ENCODE measurements around the gene PPP1R27. TPM values are rescaled to one million over a fixed set of nuclear protein-coding genes. Genes with fewer than 3 reads are reported as not detected.

Gene PPP1R27, protein sequence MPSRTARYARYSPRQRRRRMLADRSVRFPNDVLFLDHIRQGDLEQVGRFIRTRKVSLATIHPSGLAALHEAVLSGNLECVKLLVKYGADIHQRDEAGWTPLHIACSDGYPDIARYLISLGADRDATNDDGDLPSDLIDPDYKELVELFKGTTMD
- not detected in 2 replicates for total RNA-seq (2014; rRNA removed; shearing (Covaris generic))

- Histone ChIP-seq H3K4me3 (peak within 1 kb of the TSS; percentile 87), H3K36me3 (peaks cover 11% of the 10 kb centered on the region; the same call in 1 of the 2 replicates), H3K27ac (no peak within 1 kb of the TSS), H3K9me3 (replicated peaks) (no peaks in the 10 kb centered on the region), H3K4me1 (replicated peaks) (peaks cover 29% of the 10 kb centered on the region), H3K27me3 (replicated peaks) (no peaks in the 10 kb centered on the region)
- DNase-seq (ENCODE audit: low read depth in 1 of 2, low spot score in 2 of 2), result no peak
Observed at GRCh38 chr17:81834831-81835267, at the start of gene PPP1R27. Gene PPP1R27 (minus strand): TSS chr17:81835050. CDS start chr17:81834953, 97 bp downstream.

DNA sequence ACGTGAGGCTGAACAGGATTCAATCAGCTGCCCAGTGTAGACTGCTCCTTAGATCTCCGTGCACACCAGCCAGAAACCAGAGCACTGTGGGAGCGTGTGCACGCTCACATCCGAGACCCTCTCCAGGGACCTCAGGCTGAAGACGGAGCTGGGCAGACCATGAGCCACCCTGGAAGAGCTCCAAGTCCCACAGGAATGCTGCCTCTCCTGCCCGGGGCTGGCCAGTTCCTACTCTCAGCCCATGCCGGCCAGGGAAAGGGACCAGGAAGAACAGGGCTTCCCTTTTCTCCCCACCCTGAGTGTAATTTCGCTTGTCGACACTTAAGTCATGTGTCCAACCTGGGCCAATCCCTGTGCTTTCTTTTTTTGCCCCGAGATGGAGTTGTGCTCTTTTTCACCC, 49.7 kb upstream of the PPP1R27 start:
- H3K4me3 ChIP-seq, result no peak overlapping the region
- peaks cover 11% of the 10 kb centered on the region for H3K4me1 ChIP-seq (replicated peaks)
- no peak for DNase-seq (ENCODE audit: low read depth in 1 of 2, low spot score in 2 of 2)
- H3K27ac ChIP-seq, result no peak overlapping the region
- H3K27me3 ChIP-seq (replicated peaks), result no peaks in the 10 kb centered on the region
- no peaks in the 10 kb centered on the region for H3K9me3 ChIP-seq (replicated peaks)
- peaks cover 99% of the 10 kb centered on the region for H3K36me3 ChIP-seq

GRCh38 chr17:81879121-81879520, 44.3 kb upstream of the PPP1R27 start:
- Histone ChIP-seq H3K36me3 (peaks cover 68% of the 10 kb centered on the region), H3K27me3 (replicated peaks) (no peaks in the 10 kb centered on the region), H3K4me3 (no peak overlapping the region), H3K9me3 (replicated peaks) (no peaks in the 10 kb centered on the region), H3K4me1 (replicated peaks) (no peaks in the 10 kb centered on the region), H3K27ac (no peak overlapping the region)
- no peak for DNase-seq (ENCODE audit: low read depth in 1 of 2, low spot score in 2 of 2)

GRCh38 chr17:81878294-81878693, 43.4 kb upstream of the PPP1R27 start:
- no peak overlapping the region for H3K4me3 ChIP-seq
- H3K27ac ChIP-seq, result no peak overlapping the region
- H3K4me1 ChIP-seq (replicated peaks), result no peaks in the 10 kb centered on the region
- H3K36me3 ChIP-seq, result peaks cover 59% of the 10 kb centered on the region
- no peaks in the 10 kb centered on the region for H3K9me3 ChIP-seq (replicated peaks)
- no peaks in the 10 kb centered on the region for H3K27me3 ChIP-seq (replicated peaks)
- DNase-seq (ENCODE audit: low read depth in 1 of 2, low spot score in 2 of 2), result no peak

GRCh38 chr17:81877569-81877968, 42.7 kb upstream of the PPP1R27 start:
- no peak for DNase-seq (ENCODE audit: low read depth in 1 of 2, low spot score in 2 of 2)
- H3K9me3 ChIP-seq (replicated peaks), result no peaks in the 10 kb centered on the region
- H3K27me3 ChIP-seq (replicated peaks), result no peaks in the 10 kb centered on the region
- no peaks in the 10 kb centered on the region; the same call in 1 of the 2 replicates for H3K4me1 ChIP-seq (replicated peaks)
- H3K36me3 ChIP-seq, result peaks cover 57% of the 10 kb centered on the region
- no peak overlapping the region for H3K4me3 ChIP-seq
- H3K27ac ChIP-seq, result no peak overlapping the region

GRCh38 chr17:81871387-81872230, 36.8 kb upstream of the PPP1R27 start:
- Histone ChIP-seq H3K36me3 (peaks cover 57% of the 10 kb centered on the region), H3K27ac (peak overlapping the region; percentile 87), H3K27me3 (replicated peaks) (no peaks in the 10 kb centered on the region), H3K4me1 (replicated peaks) (peaks cover 50% of the 10 kb centered on the region), H3K4me3 (peak overlapping the region; percentile 98), H3K9me3 (replicated peaks) (no peaks in the 10 kb centered on the region; the same call in 1 of the 2 replicates)
- DNase-seq (ENCODE audit: low read depth in 1 of 2, low spot score in 2 of 2), result peak; percentile 88 to 98

DNA sequence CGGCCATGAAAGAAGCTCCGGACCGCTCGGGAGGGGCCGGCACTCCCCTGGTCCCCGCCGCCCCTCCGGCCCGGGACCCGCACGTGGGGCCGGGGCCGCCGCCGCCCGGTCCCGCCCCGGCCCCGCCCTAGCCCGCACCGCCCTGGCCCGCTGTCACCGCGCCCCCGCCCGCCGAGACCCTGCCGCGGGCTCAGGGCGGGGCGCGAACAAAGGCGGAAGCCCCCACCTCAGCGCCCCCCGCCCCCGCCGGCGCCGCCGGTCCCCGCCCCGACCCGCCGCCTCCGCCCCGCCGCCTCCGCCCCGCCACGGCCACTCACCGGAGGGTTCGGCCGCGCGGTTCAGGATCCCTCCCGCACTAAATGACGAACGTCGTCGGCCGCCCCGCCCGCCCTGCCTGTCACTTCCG, 36.1 kb upstream of the PPP1R27 start, which contains the start of gene ARHGDIA:
Gene ARHGDIA (minus strand): TSS at position 357 of the 406 bp plus-strand sequence. CDS start 1,407 bp downstream, outside the sequence.
- Histone ChIP-seq H3K4me1 (replicated peaks) (peaks cover 50% of the 10 kb centered on the region), H3K4me3 (peak within 1 kb of the TSS; percentile 98), H3K9me3 (replicated peaks) (no peaks in the 10 kb centered on the region; the same call in 1 of the 2 replicates), H3K27ac (peak within 1 kb of the TSS; percentile 93), H3K27me3 (replicated peaks) (no peaks in the 10 kb centered on the region), H3K36me3 (peaks cover 59% of the 10 kb centered on the region)
- no peak for DNase-seq (ENCODE audit: low read depth in 1 of 2, low spot score in 2 of 2)

DNA sequence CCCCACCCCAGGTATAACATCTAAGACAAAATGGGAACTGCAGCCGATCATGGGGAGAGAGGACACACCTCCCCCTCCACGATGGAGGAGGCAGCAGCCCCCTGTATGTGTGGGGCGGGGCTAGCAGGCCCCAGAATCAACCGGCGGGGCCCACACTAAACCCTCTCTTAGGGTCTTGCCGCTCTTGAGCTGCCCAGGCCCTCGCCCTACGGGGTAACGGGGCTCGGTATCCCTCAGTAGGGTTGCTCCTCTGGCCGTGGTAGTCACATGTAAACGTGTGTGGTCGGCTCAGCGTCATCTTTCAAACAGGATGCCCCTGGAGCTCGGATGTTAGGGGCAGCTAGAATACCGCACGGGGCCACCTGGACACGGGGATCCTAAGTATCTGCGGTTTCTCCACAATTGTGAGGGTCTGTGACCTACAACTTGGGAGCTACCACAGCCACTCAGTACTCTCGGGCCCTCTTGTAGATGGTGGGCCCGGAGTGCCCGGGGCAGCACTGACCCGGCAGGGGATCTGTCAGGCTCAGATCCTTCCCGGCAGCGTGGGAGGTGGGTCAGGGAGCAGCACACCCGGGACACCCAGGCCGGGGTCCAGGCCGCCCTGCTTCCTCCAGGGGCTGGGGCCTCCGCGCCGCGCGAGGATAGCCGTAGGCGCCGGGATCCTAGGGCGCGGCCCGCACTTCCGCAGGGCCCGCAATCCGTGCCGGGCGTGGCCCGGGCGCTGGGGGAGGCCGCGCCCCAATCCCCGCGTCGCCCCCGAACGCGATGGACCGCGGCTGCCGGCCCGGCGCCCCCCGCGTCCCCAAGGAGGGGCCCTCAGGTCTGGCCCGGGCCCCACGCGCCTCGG, 35.5 kb upstream of the PPP1R27 start:
- H3K36me3 ChIP-seq, result peaks cover 66% of the 10 kb centered on the region
- DNase-seq (ENCODE audit: low read depth in 1 of 2, low spot score in 2 of 2), result peak; percentile 76 to 84
- H3K4me1 ChIP-seq (replicated peaks), result peaks cover 50% of the 10 kb centered on the region

DNA sequence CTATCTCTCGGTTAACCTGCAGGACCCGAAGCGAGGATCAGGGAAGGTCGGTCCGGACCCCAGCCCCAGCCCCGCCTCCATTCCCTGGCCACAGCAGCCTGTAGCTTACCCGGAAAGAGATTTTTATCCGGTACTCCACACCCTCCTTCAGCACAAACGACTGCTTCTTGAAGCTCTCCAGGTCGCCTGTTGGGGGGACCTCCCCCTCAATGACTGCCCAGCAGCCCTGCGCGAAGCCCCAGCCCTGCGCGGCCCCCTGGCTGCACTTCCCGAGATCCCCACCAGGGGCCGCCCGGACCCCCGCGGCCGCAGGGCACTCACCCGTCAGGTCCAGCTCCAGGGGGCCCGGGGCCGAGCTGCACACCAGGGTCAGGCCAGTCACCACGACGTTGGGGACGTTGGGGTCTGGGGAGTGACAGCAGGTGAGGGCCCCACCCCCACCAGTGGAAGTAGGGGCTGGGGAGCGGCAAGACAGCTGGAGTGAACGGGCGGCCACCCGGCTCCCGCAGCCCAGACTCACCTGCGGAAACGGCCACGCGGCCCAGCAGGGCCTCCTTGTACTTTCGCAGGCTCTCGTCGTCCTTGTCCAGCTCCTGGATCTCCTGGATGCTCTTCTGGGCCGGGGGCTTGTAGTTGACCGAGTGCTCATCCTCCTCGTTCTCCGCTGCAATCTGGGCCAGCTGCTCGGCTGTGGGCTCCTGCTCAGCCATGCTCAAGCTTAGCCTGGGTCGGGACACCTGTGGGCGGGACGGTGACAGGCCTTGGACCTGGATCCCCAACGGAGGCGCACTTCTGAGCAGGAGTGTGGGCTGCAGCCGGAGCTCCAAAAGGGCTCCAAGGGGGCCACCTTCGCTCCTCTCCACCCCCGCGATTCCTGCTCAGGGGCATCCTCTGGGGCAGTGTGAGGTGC, 34.6 kb upstream of the PPP1R27 start:
- DNase-seq (ENCODE audit: low read depth in 1 of 2, low spot score in 2 of 2), result peak; percentile 70 to 72
- Histone ChIP-seq H3K27me3 (replicated peaks) (no peaks in the 10 kb centered on the region), H3K4me3 (peak overlapping the region; percentile 98), H3K4me1 (replicated peaks) (peaks cover 50% of the 10 kb centered on the region), H3K27ac (peak overlapping the region; percentile 93), H3K36me3 (peaks cover 74% of the 10 kb centered on the region), H3K9me3 (replicated peaks) (no peaks in the 10 kb centered on the region; the same call in 1 of the 2 replicates)

More for the DNA sequence above, 35.5 kb upstream of the PPP1R27 start:
- Histone ChIP-seq H3K4me3 (peak overlapping the region; percentile 98), H3K27me3 (replicated peaks) (no peaks in the 10 kb centered on the region), H3K27ac (peak overlapping the region; percentile 93), H3K9me3 (replicated peaks) (no peaks in the 10 kb centered on the region; the same call in 1 of the 2 replicates)

- H3K9me3 ChIP-seq (replicated peaks), result no peaks in the 10 kb centered on the region; the same call in 1 of the 2 replicates
- peak; percentile 66 to 96 for DNase-seq (ENCODE audit: low read depth in 1 of 2, low spot score in 2 of 2)
- H3K27ac ChIP-seq, result peak overlapping the region; percentile 68
- H3K27me3 ChIP-seq (replicated peaks), result no peaks in the 10 kb centered on the region
- peaks cover 50% of the 10 kb centered on the region for H3K4me1 ChIP-seq (replicated peaks)
- peaks cover 82% of the 10 kb centered on the region for H3K36me3 ChIP-seq
- H3K4me3 ChIP-seq, result peak overlapping the region; percentile 98
Observed at GRCh38 chr17:81868674-81869220, 33.9 kb upstream of the PPP1R27 start.

- peaks cover 88% of the 10 kb centered on the region for H3K36me3 ChIP-seq
- H3K27me3 ChIP-seq (replicated peaks), result no peaks in the 10 kb centered on the region
- no peak overlapping the region for H3K4me3 ChIP-seq
- DNase-seq (ENCODE audit: low read depth in 1 of 2, low spot score in 2 of 2), result peak in 1 of 2 experiments; percentile 23
- peak overlapping the region; percentile 32; the same call in 1 of the 2 replicates for H3K27ac ChIP-seq
- no peaks in the 10 kb centered on the region; the same call in 1 of the 2 replicates for H3K9me3 ChIP-seq (replicated peaks)
- H3K4me1 ChIP-seq (replicated peaks), result peaks cover 50% of the 10 kb centered on the region
Observed at GRCh38 chr17:81867991-81868673, 33.3 kb upstream of the PPP1R27 start.

Measured in SJSA1 (cell line).